Measurements from ENCODE around the gene KRT33A.
"Not testable (repeated sequence)": the region's sequence is repeated elsewhere in the genome, so short reads cannot be mapped to it uniquely, and the experiment has no call there.

The KRT33A gene

GRCh38 chr17:41350381-41350878 lies at the start of gene KRT33A:
Gene KRT33A, minus strand, starts transcription at chr17:41350828. Its CDS starts 61 bp downstream, at chr17:41350767.
- not testable (repeated sequence) for DNase-seq (ENCODE audit: low read depth); H3K4me3 ChIP-seq (replicated peaks; ENCODE audit: low read depth, low read length)

DNA sequence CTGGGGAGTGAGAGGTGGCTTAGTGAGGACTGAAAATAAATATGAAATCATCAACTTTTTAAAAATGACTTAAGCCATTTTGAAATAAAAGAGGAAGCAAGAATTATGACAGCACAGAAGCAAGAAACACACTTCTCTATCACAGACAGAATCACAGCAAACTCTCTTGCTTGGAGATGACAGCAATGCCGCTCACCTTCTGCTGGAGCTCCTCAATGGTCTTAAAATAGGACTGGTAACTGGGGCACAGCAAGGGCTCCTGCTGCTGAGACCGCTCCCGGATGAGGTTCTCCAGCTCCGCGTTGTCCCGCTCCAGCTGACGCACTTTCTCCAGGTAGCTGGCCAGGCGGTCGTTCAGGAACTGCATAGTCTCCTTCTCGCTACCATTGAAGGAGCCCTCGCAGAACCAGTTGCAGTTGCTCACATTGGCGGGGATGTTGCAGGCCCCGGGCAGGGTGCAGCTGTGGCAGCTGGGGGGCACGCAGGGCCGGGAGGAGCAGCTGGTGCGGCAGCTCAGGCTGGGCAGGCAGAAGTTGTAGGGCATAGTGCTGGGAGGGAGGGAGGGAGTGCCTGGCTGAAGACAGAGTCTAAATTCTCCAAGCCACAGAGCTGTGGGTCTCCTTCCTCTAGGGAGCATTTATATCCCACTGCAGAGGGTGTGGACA lies 46.5 kb upstream of the KRT33A start, which contains the start of gene KRT31:
Gene KRT31, minus strand, starts transcription at position 613 of the 665 bp plus-strand sequence. Its CDS starts 69 bp downstream, at position 544.
- DNase-seq (ENCODE audit: low read depth): no peak
- H3K4me3 ChIP-seq (replicated peaks; ENCODE audit: low read depth, low read length): no peak within 1 kb of the TSS
- TF ChIP-seq, protein P1, sequence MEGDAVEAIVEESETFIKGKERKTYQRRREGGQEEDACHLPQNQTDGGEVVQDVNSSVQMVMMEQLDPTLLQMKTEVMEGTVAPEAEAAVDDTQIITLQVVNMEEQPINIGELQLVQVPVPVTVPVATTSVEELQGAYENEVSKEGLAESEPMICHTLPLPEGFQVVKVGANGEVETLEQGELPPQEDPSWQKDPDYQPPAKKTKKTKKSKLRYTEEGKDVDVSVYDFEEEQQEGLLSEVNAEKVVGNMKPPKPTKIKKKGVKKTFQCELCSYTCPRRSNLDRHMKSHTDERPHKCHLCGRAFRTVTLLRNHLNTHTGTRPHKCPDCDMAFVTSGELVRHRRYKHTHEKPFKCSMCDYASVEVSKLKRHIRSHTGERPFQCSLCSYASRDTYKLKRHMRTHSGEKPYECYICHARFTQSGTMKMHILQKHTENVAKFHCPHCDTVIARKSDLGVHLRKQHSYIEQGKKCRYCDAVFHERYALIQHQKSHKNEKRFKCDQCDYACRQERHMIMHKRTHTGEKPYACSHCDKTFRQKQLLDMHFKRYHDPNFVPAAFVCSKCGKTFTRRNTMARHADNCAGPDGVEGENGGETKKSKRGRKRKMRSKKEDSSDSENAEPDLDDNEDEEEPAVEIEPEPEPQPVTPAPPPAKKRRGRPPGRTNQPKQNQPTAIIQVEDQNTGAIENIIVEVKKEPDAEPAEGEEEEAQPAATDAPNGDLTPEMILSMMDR (IDR thresholded peaks at IDR 0.05; ENCODE audit: low read length, missing control alignments): no peak

GRCh38 chr17:41396340-41396739 lies 45.7 kb upstream of the KRT33A start:
- TF ChIP-seq, protein P1 (IDR thresholded peaks at IDR 0.05; ENCODE audit: low read length, missing control alignments): no peak
- H3K4me3 ChIP-seq (replicated peaks; ENCODE audit: low read depth, low read length): no peak overlapping the region
- DNase-seq (ENCODE audit: low read depth): no peak

DNA sequence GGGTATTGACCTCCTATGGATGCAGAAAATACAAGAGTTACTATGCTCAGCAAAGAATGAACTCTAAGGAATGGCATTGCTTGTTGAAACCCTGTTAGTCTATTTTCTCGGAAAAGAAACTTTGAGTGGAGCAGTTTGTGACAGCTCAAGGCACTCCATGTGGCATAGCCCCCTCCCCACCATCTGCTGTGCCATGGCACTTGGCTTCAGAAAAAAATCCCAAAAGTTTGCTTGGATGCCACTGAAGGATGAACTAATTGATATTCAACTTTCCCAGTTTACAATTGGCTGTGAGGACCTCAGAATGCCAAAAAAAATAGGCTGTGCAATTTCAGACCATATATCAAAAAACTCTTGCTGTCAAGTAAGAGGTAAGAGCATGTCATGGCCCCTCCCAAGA lies 45.0 kb upstream of the KRT33A start:
- DNase-seq (ENCODE audit: low read depth): no peak
- TF ChIP-seq, protein P1 (IDR thresholded peaks at IDR 0.05; ENCODE audit: low read length, missing control alignments): no peak
- H3K4me3 ChIP-seq (replicated peaks; ENCODE audit: low read depth, low read length): no peak overlapping the region

GRCh38 chr17:41395044-41395443 lies 44.4 kb upstream of the KRT33A start:
- H3K4me3 ChIP-seq (replicated peaks; ENCODE audit: low read depth, low read length); DNase-seq (ENCODE audit: low read depth): not testable (repeated sequence)

DNA sequence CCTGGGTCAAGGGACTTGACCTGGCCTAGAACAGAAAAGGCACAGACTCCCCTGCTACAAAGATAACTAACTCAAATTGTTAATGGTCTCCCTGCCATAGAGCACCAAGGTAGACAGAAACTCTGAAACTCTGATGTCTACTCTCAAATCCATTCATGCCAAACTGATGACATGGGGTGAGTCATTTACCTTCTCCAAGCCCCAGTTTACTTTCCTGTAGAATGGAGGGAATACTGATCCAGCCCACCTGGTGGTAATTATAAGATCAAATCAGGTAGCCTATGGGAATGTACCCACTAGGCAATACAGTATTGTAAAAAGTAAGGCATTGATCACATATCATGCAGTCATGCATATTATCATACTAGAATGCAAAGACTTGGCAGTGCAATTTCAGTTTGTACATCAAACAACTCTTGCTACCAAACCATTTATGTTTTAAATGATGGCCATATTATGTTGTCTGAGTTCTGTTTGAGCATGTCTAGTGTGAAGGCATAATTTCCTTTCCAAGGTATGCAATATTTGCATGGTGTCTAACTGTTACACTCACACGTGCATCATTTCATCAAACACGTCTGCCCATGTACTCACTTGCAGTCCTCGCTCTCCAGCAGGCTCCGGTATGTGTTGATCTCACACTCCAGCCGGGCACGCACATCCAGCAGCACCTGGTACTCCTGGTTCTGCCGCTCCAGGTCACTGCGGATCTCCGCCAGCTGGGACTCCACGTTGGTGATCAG lies 43.8 kb upstream of the KRT33A start:
- TF ChIP-seq, protein P1 (IDR thresholded peaks at IDR 0.05; ENCODE audit: low read length, missing control alignments): no peak
- no peak overlapping the region for H3K4me3 ChIP-seq (replicated peaks; ENCODE audit: low read depth, low read length)
- no peak for DNase-seq (ENCODE audit: low read depth)

DNA sequence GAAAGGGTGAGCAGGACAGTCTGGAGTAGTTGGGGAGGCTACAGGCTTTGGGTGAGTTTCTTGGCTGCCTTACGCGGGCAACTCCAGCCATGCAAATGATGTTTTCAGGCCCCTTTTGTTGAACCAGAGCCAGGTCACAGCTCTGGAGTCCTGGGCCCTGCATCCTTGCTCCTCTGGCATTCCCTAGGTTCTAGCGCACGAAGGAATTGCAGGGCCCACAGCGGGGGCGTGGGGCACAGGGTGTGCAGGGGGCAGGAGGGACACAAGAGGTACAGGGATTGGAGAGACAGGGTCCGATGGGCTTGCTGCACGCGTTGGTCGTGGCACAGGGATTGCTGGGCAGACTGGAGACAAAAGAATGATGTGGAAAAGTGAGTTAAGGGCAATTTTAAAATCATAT lies 43.2 kb upstream of the KRT33A start:
- TF ChIP-seq, protein P1 (IDR thresholded peaks at IDR 0.05; ENCODE audit: low read length, missing control alignments): no peak
- H3K4me3 ChIP-seq (replicated peaks; ENCODE audit: low read depth, low read length): no peak overlapping the region
- DNase-seq (ENCODE audit: low read depth): no peak

Data from fibroblast of pulmonary artery (primary cell).